PC-3 (cell line): ENCODE results near the gene PRICKLE2. TPM values are rescaled to one million over a fixed set of nuclear protein-coding genes. Genes with fewer than 3 reads are reported as not detected.

Experiments
- ATAC-seq: fragments of 200-7000 bp; cut with Tn5 transposase; 2 replicates; pipeline ENCODE4 v1.9.1; 2020; ENCODE audit warnings: mild to moderate bottlenecking, moderate library complexity
- BruUV-seq: library from RNA; stranded (reverse); fragments of 400-500 nt; replicated peaks from 2 replicates; lab custom pipeline; 2021; lab: Mats Ljungman, UMichigan
- CTCF ChIA-PET: fragments of 300-600 bp; sonication (Branson Sonifier 250); formaldehyde crosslinking; loops from one replicate; lab custom pipeline; 2022; ENCODE audit warnings: antibody characterized with exemption; lab: Charles Lee
- POLR2A ChIA-PET: fragments of 300-600 bp; sonication (Branson Sonifier 250); formaldehyde crosslinking; loops from one replicate; lab custom pipeline; 2022; ENCODE audit warnings: antibody characterized with exemption; ENCODE audit not compliant: unreplicated experiment; lab: Charles Lee
- DNase-seq: peaks from one replicate; pipeline ENCODE4 v3.0.0-alpha.2; 2015
- H2AFZ ChIP-seq: fragments of 300-600 bp; sonication (generic); 2 replicates; pipeline ENCODE4 v1.6.0; 2016; ENCODE audit warnings: antibody characterized with exemption, low read length
- H3F3A ChIP-seq: fragments of 300-600 bp; sonication (generic); one replicate; pipeline ENCODE4 v1.6.0; 2017; ENCODE audit warnings: antibody characterized with exemption, low read length, control low read depth, mild to moderate bottlenecking; ENCODE audit not compliant: unreplicated experiment
- H3K27ac ChIP-seq: fragments of 300-600 bp; sonication (generic); 2 replicates; pipeline ENCODE4 v1.5.1; 2016; ENCODE audit warnings: mild to moderate bottlenecking, low read length
- H3K27me3 ChIP-seq: fragments of 300-600 bp; sonication (generic); 2 replicates; pipeline ENCODE4 v1.6.1; 2016; ENCODE audit warnings: low read length, mixed read lengths
- H3K36me3 ChIP-seq: fragments of 300-600 bp; sonication (generic); 2 replicates; pipeline ENCODE4 v1.6.1; 2016; ENCODE audit warnings: low read depth, mixed run types, low read length, mixed read lengths
- H3K4me1 ChIP-seq: fragments of 300-600 bp; sonication (generic); 2 replicates; pipeline ENCODE4 v1.5.1; 2016; ENCODE audit warnings: low read length; ENCODE audit not compliant: insufficient read depth
- H3K4me2 ChIP-seq: fragments of 300-600 bp; sonication (generic); 2 replicates; pipeline ENCODE4 v1.6.0; 2016; ENCODE audit warnings: low read length
- H3K4me3 ChIP-seq: fragments of 300-600 bp; sonication (generic); 2 replicates; pipeline ENCODE4 v1.5.1; 2016; ENCODE audit warnings: mild to moderate bottlenecking, low read length, mixed read lengths
- H3K79me2 ChIP-seq: fragments of 300-600 bp; sonication (generic); 2 replicates; pipeline ENCODE4 v1.6.1; 2017; ENCODE audit warnings: low read length, mixed read lengths
- H3K9ac ChIP-seq: fragments of 300-600 bp; sonication (generic); 2 replicates; pipeline ENCODE4 v1.6.0; 2016; ENCODE audit warnings: mild to moderate bottlenecking, low read length
- H3K9me2 ChIP-seq: fragments of 300-600 bp; sonication (generic); replicated peaks from 2 replicates; pipeline ENCODE4 v1.6.1; 2016; ENCODE audit warnings: mixed run types, low read length, mixed read lengths
- H3K9me3 ChIP-seq: fragments of 300-600 bp; sonication (generic); 2 replicates; pipeline ENCODE4 v1.6.1; 2016; ENCODE audit warnings: low read length, mixed read lengths
- H4K20me1 ChIP-seq: fragments of 300-600 bp; sonication (generic); 2 replicates; pipeline ENCODE4 v1.6.1; 2016; ENCODE audit warnings: low read length, mixed read lengths
- EZH2 ChIP-seq: fragments of 300-600 bp; sonication (generic); IDR thresholded peaks from one replicate; pipeline ENCODE4 v1.6.1; 2017; ENCODE audit warnings: antibody characterized with exemption, mild to moderate bottlenecking, low read length; ENCODE audit not compliant: unreplicated experiment
- EZH2phosphoT487 ChIP-seq: fragments of 300-600 bp; sonication (generic); IDR thresholded peaks from 2 replicates; pipeline ENCODE4 v1.6.1; 2018; ENCODE audit warnings: mild to moderate bottlenecking, antibody characterized with exemption, low read length, borderline replicate concordance
- intact Hi-C: fragments of 100-400 bp; cut with micrococcal nuclease; formaldehyde crosslinking; loops from 2 replicates; pipeline ENCODE4 v1.9.0; 2023
- total RNA-seq: library from RNA; depleted of rRNA; stranded (reverse); fragments of >200 nt; gene quantifications from 2 replicates; pipeline ENCODE4 v1.2.3, GENCODE V29; 2014; rRNA removed
- TF ChIP-seq, protein P1 (sequence below): fragments of 300-600 bp; sonication (generic); conservative IDR thresholded peaks from 2 replicates; pipeline ENCODE4 v1.5.1; 2017; ENCODE audit warnings: antibody characterized with exemption, low read depth, mild to moderate bottlenecking, low read length

Gene PRICKLE2
- total RNA-seq, 1 experiment from 2014 or later = 1.8 TPM

DNA sequence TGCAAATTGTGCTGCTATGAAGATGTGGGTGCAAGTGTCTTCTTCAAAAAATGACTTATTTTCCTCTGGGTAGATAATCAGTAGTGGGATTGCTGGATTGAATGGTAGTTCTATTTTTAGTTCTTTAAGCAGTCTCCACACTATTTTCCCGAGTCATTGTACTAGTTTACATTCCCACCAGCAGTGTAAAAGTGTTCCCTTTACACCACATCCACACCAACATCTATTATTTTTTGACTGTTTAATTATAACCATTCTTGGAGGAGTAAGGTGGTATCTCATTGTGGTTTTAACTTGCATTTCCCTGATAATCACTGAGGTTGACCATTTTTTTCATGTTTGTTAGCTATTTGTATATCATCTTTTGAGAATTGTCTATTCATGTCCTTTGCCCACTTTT lies 182.3 kb downstream of the PRICKLE2 start:
- ChIA-PET CTCF (no interaction called here), POLR2A (no interaction called here)
- Histone ChIP-seq H3K36me3 (no peaks in the 10 kb centered on the region), H2AFZ (no peak overlapping the region), H3K9ac (no peak overlapping the region), H3K79me2 (no peaks in the 10 kb centered on the region), H3F3A (no peaks in the 10 kb centered on the region), H3K27ac (peak overlapping the region; percentile 64), H3K27me3 (no peaks in the 10 kb centered on the region), H3K4me1 (peaks cover 10% of the 10 kb centered on the region), H3K9me3 (no peaks in the 10 kb centered on the region), H3K9me2 (no peaks in the 10 kb centered on the region), H3K4me3 (no peak overlapping the region), H4K20me1 (no peaks in the 10 kb centered on the region), H3K4me2 (no peak overlapping the region)
- TF ChIP-seq, protein P1, sequence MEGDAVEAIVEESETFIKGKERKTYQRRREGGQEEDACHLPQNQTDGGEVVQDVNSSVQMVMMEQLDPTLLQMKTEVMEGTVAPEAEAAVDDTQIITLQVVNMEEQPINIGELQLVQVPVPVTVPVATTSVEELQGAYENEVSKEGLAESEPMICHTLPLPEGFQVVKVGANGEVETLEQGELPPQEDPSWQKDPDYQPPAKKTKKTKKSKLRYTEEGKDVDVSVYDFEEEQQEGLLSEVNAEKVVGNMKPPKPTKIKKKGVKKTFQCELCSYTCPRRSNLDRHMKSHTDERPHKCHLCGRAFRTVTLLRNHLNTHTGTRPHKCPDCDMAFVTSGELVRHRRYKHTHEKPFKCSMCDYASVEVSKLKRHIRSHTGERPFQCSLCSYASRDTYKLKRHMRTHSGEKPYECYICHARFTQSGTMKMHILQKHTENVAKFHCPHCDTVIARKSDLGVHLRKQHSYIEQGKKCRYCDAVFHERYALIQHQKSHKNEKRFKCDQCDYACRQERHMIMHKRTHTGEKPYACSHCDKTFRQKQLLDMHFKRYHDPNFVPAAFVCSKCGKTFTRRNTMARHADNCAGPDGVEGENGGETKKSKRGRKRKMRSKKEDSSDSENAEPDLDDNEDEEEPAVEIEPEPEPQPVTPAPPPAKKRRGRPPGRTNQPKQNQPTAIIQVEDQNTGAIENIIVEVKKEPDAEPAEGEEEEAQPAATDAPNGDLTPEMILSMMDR = no peak
- TF ChIP-seq EZH2 (no peak), EZH2phosphoT487 (no peak)
- intact Hi-C loops = no loop called here
- DNase-seq (no peak), ATAC-seq (no peak)
- BruUV-seq = no TSS peak

Other genes with a start within 250 kb of the PRICKLE2 start
- gene PSMD6, start 202.0 kb downstream of the PRICKLE2 start, total RNA-seq = 73.2 and 80.7 TPM in 2 replicates